GM18867 (cell line): ENCODE measurements around the gene CHST10.
A peak's percentile ranks its signal among the peaks of the same experiment; 100 is the strongest.
"Not testable (repeated sequence)": the region's sequence is repeated elsewhere in the genome, so short reads cannot be mapped to it uniquely, and the experiment has no call there.

Source experiments
- ATAC-seq: cut with Tn5 transposase; IDR thresholded peaks from one replicate; pipeline ENCODE4 v1.9.1; 2021; ENCODE audit warnings: mild to moderate bottlenecking, moderate library complexity; ENCODE audit not compliant: unreplicated experiment

Gene CHST10

GRCh38 chr2:100395532-100396350, 21.7 kb downstream of the CHST10 start:
- no peak for ATAC-seq

- ATAC-seq: peak; percentile 72
Measured at GRCh38 chr2:100394111-100394641, 23.3 kb downstream of the CHST10 start.

- no peak for ATAC-seq
Measured at GRCh38 chr2:100393362-100393761, 24.1 kb downstream of the CHST10 start.

- no peak for ATAC-seq
Measured at GRCh38 chr2:100392715-100393114, 24.8 kb downstream of the CHST10 start.

- ATAC-seq: no peak
Measured at GRCh38 chr2:100391735-100392515, 25.5 kb downstream of the CHST10 start.

- no peak for ATAC-seq
Measured at GRCh38 chr2:100390001-100390940, 27.2 kb downstream of the CHST10 start.

GRCh38 chr2:100388703-100389102, 28.8 kb downstream of the CHST10 start:
- ATAC-seq: no peak

GRCh38 chr2:100383954-100384353, 33.5 kb downstream of the CHST10 start:
- ATAC-seq: no peak

- no peak for ATAC-seq
Measured at GRCh38 chr2:100383306-100383705, 34.2 kb downstream of the CHST10 start.

GRCh38 chr2:100381240-100381639, 36.2 kb downstream of the CHST10 start:
- ATAC-seq: peak; percentile 82

GRCh38 chr2:100380681-100381080, 36.8 kb downstream of the CHST10 start:
- no peak for ATAC-seq

GRCh38 chr2:100376836-100377235, 40.6 kb downstream of the CHST10 start:
- ATAC-seq: no peak

- no peak for ATAC-seq
Measured at GRCh38 chr2:100367163-100367562, 50.3 kb downstream of the CHST10 start.

GRCh38 chr2:100365434-100365833, 52.0 kb downstream of the CHST10 start:
- no peak for ATAC-seq

GRCh38 chr2:100362269-100362668, 55.2 kb downstream of the CHST10 start:
- not testable (repeated sequence) for ATAC-seq

GRCh38 chr2:100359576-100359975, 57.9 kb downstream of the CHST10 start:
- no peak for ATAC-seq

- no peak for ATAC-seq
Measured at GRCh38 chr2:100358554-100358953, 58.9 kb downstream of the CHST10 start.

GRCh38 chr2:100352521-100352920, 64.9 kb downstream of the CHST10 start:
- ATAC-seq: no peak

- ATAC-seq: no peak
Measured at GRCh38 chr2:100350661-100351185, 66.7 kb downstream of the CHST10 start.

- not testable (repeated sequence) for ATAC-seq
Measured at GRCh38 chr2:100345144-100345543, 72.3 kb downstream of the CHST10 start.
